GM12864 (cell line): Measurements from ENCODE around the gene CREBZF.
"Not testable (repeated sequence)": the region's sequence is repeated elsewhere in the genome, so short reads cannot be mapped to it uniquely, and the experiment has no call there.

Experiments used
- DNase-seq: peaks from one replicate; pipeline ENCODE4 v3.0.0-alpha.2; 2011; ENCODE audit warnings: low read depth
- H3K4me3 ChIP-seq: 2 replicates; pipeline ENCODE4 v1.5.1; 2011; ENCODE audit warnings: mild to moderate bottlenecking, low read depth, low read length, control low read depth
- CTCF ChIP-seq: IDR thresholded peaks from 2 replicates; pipeline ENCODE4 v1.5.1; 2011; ENCODE audit warnings: low read depth, mild to moderate bottlenecking, moderate library complexity, low read length, control low read depth, inconsistent platforms; ENCODE audit errors: missing control alignments

CREBZF gene

GRCh38 chr11:85620256-85620655 lies 44.7 kb downstream of the CREBZF start:
- no peak for DNase-seq
- no peak overlapping the region for H3K4me3 ChIP-seq
- TF ChIP-seq CTCF, result no peak

- H3K4me3 ChIP-seq, result no peak overlapping the region
- no peak for TF ChIP-seq CTCF
- no peak for DNase-seq
Observed at GRCh38 chr11:85619499-85619898, 45.4 kb downstream of the CREBZF start.

GRCh38 chr11:85611643-85612042 lies 53.3 kb downstream of the CREBZF start:
- not testable (repeated sequence) for H3K4me3 ChIP-seq, DNase-seq
